ENCODE data around the gene IGSF5. TPM values are rescaled to one million over a fixed set of nuclear protein-coding genes. Genes with fewer than 3 reads are reported as not detected.

The IGSF5 gene
- total and polyA plus RNA-seq, 2 of the 4 experiments (the other 2 are of a cell fraction): not detected

DNA sequence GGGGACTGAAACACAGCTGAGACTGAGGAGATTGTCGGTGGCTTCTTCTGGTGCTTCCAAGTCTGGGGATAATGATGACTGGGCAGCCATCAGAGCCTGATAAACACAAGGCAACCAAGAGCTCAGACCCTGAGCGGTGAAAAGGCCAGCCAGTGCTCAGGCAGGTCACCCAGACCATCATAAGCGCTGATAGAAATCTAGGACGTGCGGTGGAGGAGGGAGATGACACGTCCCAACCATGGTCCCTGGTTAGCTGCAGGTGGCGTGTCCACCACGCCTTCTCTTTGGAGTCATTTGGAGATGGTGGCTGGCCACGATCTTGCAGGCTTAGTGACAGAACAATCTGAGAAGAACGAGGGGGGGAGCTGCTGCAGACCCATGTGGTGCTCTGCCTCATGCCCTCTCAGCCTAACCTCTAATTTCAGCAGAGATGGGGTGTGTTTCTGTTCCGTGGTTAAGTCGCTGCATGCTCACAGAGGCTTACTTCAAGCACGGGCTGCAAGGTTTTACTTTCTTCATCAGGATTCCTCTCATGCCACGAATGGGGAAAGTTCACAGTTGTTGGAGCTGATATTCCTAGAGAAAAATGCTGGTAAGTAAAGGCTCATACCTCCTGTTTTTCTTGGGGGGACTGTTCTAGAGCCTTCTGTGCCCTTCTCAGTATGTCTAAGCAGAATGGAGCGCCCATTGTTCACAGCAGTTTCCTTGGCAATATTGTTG, 17.4 kb upstream of the IGSF5 start:
- Histone ChIP-seq H3K9me3 (ENCODE audit: control insufficient read depth, insufficient read depth, low read length) (peaks cover 4% of the 10 kb centered on the region; the same call in 1 of the 2 replicates), H3K4me1 (ENCODE audit: control insufficient read depth, insufficient read depth, low read length) (no peaks in the 10 kb centered on the region), H3K27ac (ENCODE audit: insufficient read depth, low read length) (no peak overlapping the region), H3K27me3 (ENCODE audit: control insufficient read depth, insufficient read depth, low read length) (no peaks in the 10 kb centered on the region), H3K9me1 (ENCODE audit: insufficient read depth, low read length) (no peaks in the 10 kb centered on the region), H4K20me1 (ENCODE audit: insufficient read depth, low read length) (no peaks in the 10 kb centered on the region), H4K5ac (ENCODE audit: low read depth, low read length) (no peak overlapping the region), H3K79me1 (ENCODE audit: low read depth in 1 of 2, low read length in 2 of 2) (no peaks in the 10 kb centered on the region), H2AK9ac (replicated peaks; ENCODE audit: low read depth, low read length, poor library complexity) (no peak overlapping the region), H4K91ac (ENCODE audit: insufficient read depth, low read depth, low read length) (no peak overlapping the region), H3K14ac (replicated peaks; ENCODE audit: low read depth, low read length) (no peak overlapping the region), H3K9ac (ENCODE audit: low read depth, low read length) (no peak overlapping the region), H3K4me2 (ENCODE audit: low read depth, low read length) (no peak overlapping the region), H3K56ac (ENCODE audit: extremely low read depth, insufficient read depth, low read length) (no peak overlapping the region), H3K36me3 (ENCODE audit: control insufficient read depth, insufficient read depth, low read length) (no peaks in the 10 kb centered on the region), H2AFZ (replicated peaks; ENCODE audit: low read length, poor library complexity) (no peak overlapping the region), H2BK15ac (ENCODE audit: low read depth, low read length) (no peak overlapping the region), H3K4ac (ENCODE audit: low read depth, low read length) (no peak overlapping the region), H2BK5ac (ENCODE audit: low read depth, low read length, poor library complexity, severe bottlenecking) (no peak overlapping the region), H3K18ac (ENCODE audit: low read depth, low read length) (no peak overlapping the region), H2AK5ac (ENCODE audit: low read depth, low read length) (no peak overlapping the region), H2BK120ac (ENCODE audit: low read depth, low read length) (no peak overlapping the region), H3K4me3 (ENCODE audit: insufficient read depth, low read depth, low read length) (no peak overlapping the region), H4K8ac (ENCODE audit: low read depth in 2 of 2, low read length in 2 of 2) (no peak overlapping the region), H3K23ac (ENCODE audit: low read depth, low read length) (no peak overlapping the region), H2BK20ac (ENCODE audit: low read depth, low read length) (no peak overlapping the region)
- WGBS, 2 experiments (ENCODE audit: extremely low coverage in 2 of 2, insufficient read length in 1 of 2): 51% methylated on average over 6 of the region's 15 CpGs; no CpG with 5 or more reads in 1 of the 2 experiments
- dilution Hi-C loops (cut with HindIII; ENCODE audit: low sequenced_read_pairs, unreplicated experiment): no loop called here
- ATAC-seq (ENCODE audit: low read depth) (no peak), DNase-seq (no peak)
- TF ChIP-seq POLR2A (IDR thresholded peaks at IDR 0.05; ENCODE audit: low read depth, low read length): no peak
- no peak for TF ChIP-seq MXI1 (IDR thresholded peaks at IDR 0.05; ENCODE audit: borderline replicate concordance, low read depth, low read length)
- no peak for TF ChIP-seq NFE2L2 (IDR thresholded peaks at IDR 0.05; ENCODE audit: low read depth, low read length)
- TF ChIP-seq, protein P1, sequence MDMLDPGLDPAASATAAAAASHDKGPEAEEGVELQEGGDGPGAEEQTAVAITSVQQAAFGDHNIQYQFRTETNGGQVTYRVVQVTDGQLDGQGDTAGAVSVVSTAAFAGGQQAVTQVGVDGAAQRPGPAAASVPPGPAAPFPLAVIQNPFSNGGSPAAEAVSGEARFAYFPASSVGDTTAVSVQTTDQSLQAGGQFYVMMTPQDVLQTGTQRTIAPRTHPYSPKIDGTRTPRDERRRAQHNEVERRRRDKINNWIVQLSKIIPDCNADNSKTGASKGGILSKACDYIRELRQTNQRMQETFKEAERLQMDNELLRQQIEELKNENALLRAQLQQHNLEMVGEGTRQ (IDR thresholded peaks at IDR 0.05; ENCODE audit: low read depth, low read length): no peak
- no peak for TF ChIP-seq BHLHE40 (IDR thresholded peaks at IDR 0.05; ENCODE audit: low read depth, low read length)
- TF ChIP-seq FOS (IDR thresholded peaks at IDR 0.05; ENCODE audit: low read depth, low read length): no peak
- no peak for TF ChIP-seq MAFK (IDR thresholded peaks at IDR 0.05; ENCODE audit: low read depth, low read length)
- no peak for TF ChIP-seq MAZ (IDR thresholded peaks at IDR 0.05; ENCODE audit: borderline replicate concordance, low read depth, low read length)
- no peak for TF ChIP-seq ELK1 (IDR thresholded peaks at IDR 0.05; ENCODE audit: borderline replicate concordance, low read depth, low read length)
- TF ChIP-seq RFX5 (IDR thresholded peaks at IDR 0.05; ENCODE audit: low read depth, low read length): no peak
- no peak for TF ChIP-seq CTCF (conservative IDR thresholded peaks at IDR 0.05; ENCODE audit: low read depth, low read length)
- no peak for TF ChIP-seq SMC3 (IDR thresholded peaks at IDR 0.05; ENCODE audit: low read depth, low read length)
- TF ChIP-seq RCOR1 (IDR thresholded peaks at IDR 0.05; ENCODE audit: insufficient replicate concordance, low read length): no peak
- no peak for TF ChIP-seq CEBPB (IDR thresholded peaks at IDR 0.05; ENCODE audit: low read depth, low read length)
- intact Hi-C loops (cut with micrococcal nuclease): no loop called here
- POLR2A ChIA-PET (ENCODE audit: unreplicated experiment): no interaction called here
- no TSS peak for BruUV-seq (replicated peaks)
- CTCF ChIA-PET: interaction anchor here (0.9 kb wide), 2 partner anchors 9 to 210 kb away, joined by 3 read pairs; no protein-coding TSS in a partner anchor
- in situ Hi-C loops (cut with MboI; ENCODE audit: low sequenced_read_pairs): no loop called here

Data from IMR-90 (cell line).